HepG2 (cell line): Measurements from ENCODE around the gene OTUD7B. TPM values are rescaled to one million over a fixed set of nuclear protein-coding genes. Genes with fewer than 3 reads are reported as not detected.

ENCODE experiments used
- ATAC-seq: fragments of 200-7000 bp; cut with Tn5 transposase; 3 replicates; pipeline ENCODE4 v1.9.1; 2020; ENCODE audit warnings: mild to moderate bottlenecking, moderate library complexity
- BruUV-seq: library from RNA; stranded (reverse); fragments of 400-500 nt; replicated peaks from 2 replicates; lab custom pipeline; 2021; lab: Mats Ljungman, UMichigan
- CTCF ChIA-PET: fragments of 300-600 bp; formaldehyde crosslinking; extraction: SDS; loops from one replicate; lab custom pipeline; 2021; ENCODE audit warnings: low total read pairs, inconsistent platforms, low intra/inter-chr PET ratio; lab: Yijun Ruan, JAX
- POLR2A ChIA-PET: fragments of 350-600 bp; sonication (Branson Sonifier 250); formaldehyde crosslinking; loops from one replicate; lab custom pipeline; 2020; ENCODE audit warnings: antibody characterized with exemption, inconsistent platforms; lab: Yijun Ruan, JAX
- DNase-seq: peaks from one replicate; pipeline ENCODE4 v3.0.0-alpha.2; 2015; ENCODE audit warnings: low spot score
- FAIRE-seq: peaks from 3 replicates; lab custom pipeline; 2011; peaks lifted over from hg19 to GRCh38; lab: Jason Lieb, UNC
- H2AFZ ChIP-seq: one replicate; pipeline ENCODE4 v1.6.1; 2011; ENCODE audit warnings: low read length, inconsistent platforms
- H3K27ac ChIP-seq: fragments of 300-600 bp; 3 replicates; pipeline ENCODE4 v1.8.0; 2011; ENCODE audit warnings: mixed run types, mild to moderate bottlenecking, mixed read lengths, low read length, inconsistent platforms; ENCODE audit not compliant: insufficient read depth; ENCODE audit errors: extremely low read length
- H3K27me3 ChIP-seq, 2 experiments: fragments of 200-600 bp in 1 of 2; 2 replicates in 1 of 2; 3 replicates in 1 of 2; pipeline versions ENCODE4 v1.6.0 to v1.8.0; 2011; ENCODE audit warnings: low read length in 2 of 2, mild to moderate bottlenecking in 2 of 2, moderate library complexity in 2 of 2, inconsistent platforms in 1 of 2; ENCODE audit not compliant: insufficient read depth in 2 of 2, control insufficient read depth in 1 of 2
- H3K36me3 ChIP-seq, 2 experiments: fragments of 200-600 bp in 1 of 2; replicated peaks in 1 of 2; 2 replicates in 1 of 2; 3 replicates in 1 of 2; pipeline versions ENCODE4 v1.5.1 to v1.8.0; 2011; ENCODE audit warnings: low read length in 2 of 2, inconsistent platforms in 1 of 2; ENCODE audit not compliant: insufficient read depth in 2 of 2, control insufficient read depth in 1 of 2
- H3K4me1 ChIP-seq: 2 replicates; pipeline ENCODE4 v1.5.1; 2012; ENCODE audit warnings: low read length, inconsistent platforms; ENCODE audit not compliant: insufficient read depth
- H3K4me2 ChIP-seq: 2 replicates; pipeline ENCODE4 v1.6.0; 2011; ENCODE audit warnings: low read depth, low read length, inconsistent platforms
- H3K4me3 ChIP-seq, 3 experiments: fragments of 200-600 bp in 1 of 3; sonication (generic), shearing (Covaris generic) in 1 of 3; replicated peaks in 1 of 3; 2 replicates each; pipeline ENCODE4 v1.5.1; 2011 to 2016; ENCODE audit warnings: low read length in 3 of 3, inconsistent platforms in 2 of 3, low read depth in 2 of 3, mild to moderate bottlenecking in 2 of 3, control low read depth in 1 of 3, mixed read lengths in 1 of 3; ENCODE audit not compliant: insufficient read depth in 1 of 3
- H3K79me2 ChIP-seq: one replicate; pipeline ENCODE4 v1.6.1; 2011; ENCODE audit warnings: low read length, inconsistent platforms; ENCODE audit not compliant: insufficient read depth
- H3K9ac ChIP-seq: 2 replicates; pipeline ENCODE4 v1.6.0; 2011; ENCODE audit warnings: mild to moderate bottlenecking, low read depth, low read length, inconsistent platforms; ENCODE audit not compliant: insufficient read depth
- H3K9me3 ChIP-seq: 2 replicates; pipeline ENCODE4 v1.5.1; 2012; ENCODE audit warnings: mild to moderate bottlenecking, low read length
- H4K20me1 ChIP-seq: 2 replicates; pipeline ENCODE4 v1.6.0; 2011; ENCODE audit warnings: inconsistent platforms, mild to moderate bottlenecking, low read length, moderate library complexity; ENCODE audit not compliant: insufficient read depth
- CAMTA2 ChIP-seq: sonication (generic); formaldehyde crosslinking; IDR thresholded peaks from 2 replicates; pipeline ENCODE4 v1.4.0; 2020; ENCODE audit warnings: mild to moderate bottlenecking, missing genetic modification reagents, borderline replicate concordance
- CCAR2 ChIP-seq: fragments of 200-400 bp; formaldehyde crosslinking; optimal IDR thresholded peaks from 2 replicates; pipeline ENCODE3; 2018; ENCODE audit warnings: low read depth, mild to moderate bottlenecking, low read length, moderate library complexity
- IKZF4 ChIP-seq: sonication (generic); formaldehyde crosslinking; IDR thresholded peaks from 2 replicates; pipeline ENCODE4 v1.5.1; 2020; ENCODE audit warnings: borderline replicate concordance, mild to moderate bottlenecking, low read depth, missing genetic modification reagents; ENCODE audit errors: not compliant biosample characterization
- KAT8 ChIP-seq: IDR thresholded peaks from 2 replicates; pipeline ENCODE4 v1.6.1; 2016; ENCODE audit warnings: missing genetic modification reagents, missing compliant biosample characterization
- KDM5A ChIP-seq: fragments of 200-600 bp; sonication (generic); IDR thresholded peaks from 2 replicates; pipeline ENCODE4 v1.7.0; 2018; ENCODE audit warnings: antibody characterized with exemption, mild to moderate bottlenecking, low read length, borderline replicate concordance
- KDM6A ChIP-seq: IDR thresholded peaks from 2 replicates; pipeline ENCODE4 v1.6.1; 2016; ENCODE audit warnings: low read depth
- KLF6 ChIP-seq: IDR thresholded peaks from 2 replicates; pipeline ENCODE4 v1.8.0; 2016; ENCODE audit warnings: missing biosample characterization, missing genetic modification reagents
- MXD4 ChIP-seq: IDR thresholded peaks from 2 replicates; pipeline ENCODE4 v1.6.1; 2016; ENCODE audit warnings: mild to moderate bottlenecking, missing biosample characterization, missing genetic modification reagents
- RAD21 ChIP-seq: fragments of 450-650 bp; formaldehyde crosslinking; IDR thresholded peaks from 2 replicates; pipeline ENCODE4 v1.5.0; 2020; ENCODE audit warnings: mild to moderate bottlenecking
- SKI ChIP-seq: fragments of 450-650 bp; IDR thresholded peaks from one replicate; pipeline ENCODE4 v1.6.1; 2018; ENCODE audit warnings: mild to moderate bottlenecking; ENCODE audit not compliant: partially characterized antibody
- SP4 ChIP-seq: sonication (generic); formaldehyde crosslinking; IDR thresholded peaks from 2 replicates; pipeline ENCODE4 v1.8.1; 2023; ENCODE audit warnings: mild to moderate bottlenecking, missing genetic modification reagents
- STAG1 ChIP-seq: sonication (generic); formaldehyde crosslinking; IDR thresholded peaks from 2 replicates; pipeline ENCODE4 v1.4.0; 2020; ENCODE audit warnings: missing genetic modification reagents
- ZNF124 ChIP-seq: sonication (generic); formaldehyde crosslinking; IDR thresholded peaks from 2 replicates; pipeline ENCODE4 v1.4.0; 2020; ENCODE audit warnings: missing genetic modification reagents
- ZNF678 ChIP-seq: sonication (generic); formaldehyde crosslinking; IDR thresholded peaks from 2 replicates; pipeline ENCODE4 v1.4.0; 2020; ENCODE audit warnings: mild to moderate bottlenecking, missing genetic modification reagents
- WGBS: methylation state at CpG from one replicate; pipeline ENCODE4 v1.1.6; 2017; ENCODE audit warnings: low lambda C conversion rate; 5-methylcytosine and 5-hydroxymethylcytosine counted together
- in situ Hi-C: cut with HindIII; loops from 2 replicates; pipeline ENCODE4 v1.10.0; 2017; ENCODE audit warnings: low pct_unique_long_range_greater_than_20kb; ENCODE audit not compliant: extremely low pct_ligation_motif_present
- intact Hi-C: fragments of 100-400 bp; cut with micrococcal nuclease; formaldehyde crosslinking; loops from one replicate; pipeline ENCODE4 v1.10.0; 2022; ENCODE audit not compliant: unreplicated experiment
- polyA plus RNA-seq, 8 experiments: library from polyadenylated mRNA; depleted of rRNA in 3 of 8; stranded (reverse) in 7 of 8; unstranded in 1 of 8; fragments of >200 nt; fragmentation: Illumina TruSeq in 4 of 8; extraction: Trizol in 4 of 8; gene quantifications; 2 replicates each; pipeline versions ENCODE4 v1.2.1 to v1.2.3, GENCODE V29; 2011 to 2016; ENCODE audit warnings: low read depth in 4 of 8, missing spikeins in 1 of 8, mixed read lengths in 1 of 8; ENCODE audit not compliant: insufficient read depth in 1 of 8
- total RNA-seq, 5 experiments: library from RNA; depleted of rRNA; stranded (reverse); fragments of >200 nt; fragmentation: Illumina TruSeq; extraction: Trizol; gene quantifications; 2 replicates each; pipeline ENCODE4 v1.2.3, GENCODE V29; 2016; ENCODE audit warnings: low read depth in 1 of 5
- TF ChIP-seq, protein P1 (sequence below): sonication (generic); formaldehyde crosslinking; IDR thresholded peaks from 2 replicates; pipeline ENCODE4 v1.4.0; 2020; ENCODE audit warnings: missing genetic modification reagents
- TF ChIP-seq, protein P2 (sequence below): sonication (generic); formaldehyde crosslinking; IDR thresholded peaks from 2 replicates; pipeline ENCODE4 v1.4.0; 2020; ENCODE audit warnings: missing genetic modification reagents
- TF ChIP-seq, protein P3 (sequence below): IDR thresholded peaks from 2 replicates; pipeline ENCODE4 v1.4.0; 2020; ENCODE audit warnings: mild to moderate bottlenecking, missing genetic modification reagents

The OTUD7B gene
- total and polyA plus RNA-seq, 2 of the 13 experiments (the other 11 are each of a cell fraction or from before 2014, with no cell fraction given), result 5.1 to 11.2 TPM

DNA sequence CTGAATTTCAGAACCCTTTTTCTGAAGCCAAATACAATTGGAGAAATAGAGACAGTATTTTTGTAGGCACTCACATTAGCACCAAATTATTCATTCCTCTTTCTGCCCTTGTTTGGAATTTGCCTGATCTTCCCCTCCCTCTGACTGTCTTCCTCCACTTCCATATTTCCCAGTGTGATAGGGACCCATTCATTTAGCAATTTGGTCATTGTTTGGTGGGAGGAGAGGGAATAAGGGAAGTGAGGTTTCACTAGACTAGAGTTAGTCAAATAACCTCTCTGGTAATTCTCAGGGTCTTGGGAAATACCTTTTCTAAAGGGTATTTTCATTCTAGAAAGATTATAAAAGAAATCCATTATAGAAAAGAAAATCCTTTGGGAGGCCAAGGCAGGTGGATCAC lies 42.9 kb downstream of the OTUD7B start (continued):
- TF ChIP-seq ZNF678, result no peak
- TF ChIP-seq STAG1 (CRISPR knock-in tag), result no peak
- TF ChIP-seq KDM5A, result no peak
- no peak for TF ChIP-seq KAT8 (CRISPR knock-in tag)

DNA sequence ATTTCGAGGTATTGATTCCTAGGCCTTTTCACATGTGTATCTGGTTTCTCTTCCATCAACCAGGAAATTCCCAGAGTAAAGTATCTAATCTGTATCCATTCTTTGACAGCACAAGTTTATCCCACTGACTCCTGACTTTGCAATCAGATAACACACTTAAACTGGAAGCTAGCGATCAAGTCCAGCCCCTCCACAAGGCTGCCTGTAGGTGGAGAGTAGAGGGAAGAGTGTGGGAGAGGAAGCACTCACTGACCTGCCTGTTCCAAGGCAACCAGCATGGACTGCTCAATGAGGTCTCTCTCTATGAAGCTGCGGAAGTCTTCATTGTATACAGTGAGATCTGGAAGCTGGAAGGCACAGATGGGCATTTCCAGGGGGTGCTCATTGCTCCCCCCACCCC lies 43.5 kb downstream of the OTUD7B start:
- peaks cover 19 to 61% of the 10 kb centered on the region in 2 experiments for H3K36me3 ChIP-seq
- H3K4me2 ChIP-seq, result no peak overlapping the region
- H3K4me3 ChIP-seq, result no peak overlapping the region
- CTCF ChIA-PET, result no interaction called here
- DNase-seq (no peak), ATAC-seq (peak; percentile 39; the same call in 1 of the 3 replicates), FAIRE-seq (no peak)
- no peak overlapping the region for H3K27ac ChIP-seq
- peaks cover 11% of the 10 kb centered on the region for H3K4me1 ChIP-seq
- POLR2A ChIA-PET, result no interaction called here
- H3K79me2 ChIP-seq, result no peaks in the 10 kb centered on the region
- H4K20me1 ChIP-seq, result no peaks in the 10 kb centered on the region
- H3K27me3 ChIP-seq, result no peaks in the 10 kb centered on the region
- WGBS, result 94% methylated on average over 3 of the region's 3 CpGs
- H3K9ac ChIP-seq, result no peak overlapping the region
- intact Hi-C loops (loop anchor here (10.0 kb wide), 1 partner anchor 198 kb away; no protein-coding TSS in a partner anchor), in situ Hi-C loops (loop anchor here (10.0 kb wide), 1 partner anchor 228 kb away; no protein-coding TSS in a partner anchor)
- H2AFZ ChIP-seq, result no peak overlapping the region
- no TSS peak for BruUV-seq
- no peaks in the 10 kb centered on the region for H3K9me3 ChIP-seq
- TF ChIP-seq CCAR2 (no peak), MXD4 (CRISPR knock-in tag) (no peak), SKI (no peak), SP4 (CRISPR knock-in tag) (no peak), RAD21 (CRISPR knock-in tag) (no peak), IKZF4 (no peak), ZNF124 (CRISPR knock-in tag) (no peak), KDM6A (CRISPR knock-in tag) (no peak), CAMTA2 (no peak), KLF6 (CRISPR knock-in tag) (no peak)
- TF ChIP-seq, protein P1, sequence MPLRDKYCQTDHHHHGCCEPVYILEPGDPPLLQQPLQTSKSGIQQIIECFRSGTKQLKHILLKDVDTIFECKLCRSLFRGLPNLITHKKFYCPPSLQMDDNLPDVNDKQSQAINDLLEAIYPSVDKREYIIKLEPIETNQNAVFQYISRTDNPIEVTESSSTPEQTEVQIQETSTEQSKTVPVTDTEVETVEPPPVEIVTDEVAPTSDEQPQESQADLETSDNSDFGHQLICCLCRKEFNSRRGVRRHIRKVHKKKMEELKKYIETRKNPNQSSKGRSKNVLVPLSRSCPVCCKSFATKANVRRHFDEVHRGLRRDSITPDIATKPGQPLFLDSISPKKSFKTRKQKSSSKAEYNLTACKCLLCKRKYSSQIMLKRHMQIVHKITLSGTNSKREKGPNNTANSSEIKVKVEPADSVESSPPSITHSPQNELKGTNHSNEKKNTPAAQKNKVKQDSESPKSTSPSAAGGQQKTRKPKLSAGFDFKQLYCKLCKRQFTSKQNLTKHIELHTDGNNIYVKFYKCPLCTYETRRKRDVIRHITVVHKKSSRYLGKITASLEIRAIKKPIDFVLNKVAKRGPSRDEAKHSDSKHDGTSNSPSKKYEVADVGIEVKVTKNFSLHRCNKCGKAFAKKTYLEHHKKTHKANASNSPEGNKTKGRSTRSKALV (CRISPR knock-in tag), result no peak
- TF ChIP-seq, protein P2, sequence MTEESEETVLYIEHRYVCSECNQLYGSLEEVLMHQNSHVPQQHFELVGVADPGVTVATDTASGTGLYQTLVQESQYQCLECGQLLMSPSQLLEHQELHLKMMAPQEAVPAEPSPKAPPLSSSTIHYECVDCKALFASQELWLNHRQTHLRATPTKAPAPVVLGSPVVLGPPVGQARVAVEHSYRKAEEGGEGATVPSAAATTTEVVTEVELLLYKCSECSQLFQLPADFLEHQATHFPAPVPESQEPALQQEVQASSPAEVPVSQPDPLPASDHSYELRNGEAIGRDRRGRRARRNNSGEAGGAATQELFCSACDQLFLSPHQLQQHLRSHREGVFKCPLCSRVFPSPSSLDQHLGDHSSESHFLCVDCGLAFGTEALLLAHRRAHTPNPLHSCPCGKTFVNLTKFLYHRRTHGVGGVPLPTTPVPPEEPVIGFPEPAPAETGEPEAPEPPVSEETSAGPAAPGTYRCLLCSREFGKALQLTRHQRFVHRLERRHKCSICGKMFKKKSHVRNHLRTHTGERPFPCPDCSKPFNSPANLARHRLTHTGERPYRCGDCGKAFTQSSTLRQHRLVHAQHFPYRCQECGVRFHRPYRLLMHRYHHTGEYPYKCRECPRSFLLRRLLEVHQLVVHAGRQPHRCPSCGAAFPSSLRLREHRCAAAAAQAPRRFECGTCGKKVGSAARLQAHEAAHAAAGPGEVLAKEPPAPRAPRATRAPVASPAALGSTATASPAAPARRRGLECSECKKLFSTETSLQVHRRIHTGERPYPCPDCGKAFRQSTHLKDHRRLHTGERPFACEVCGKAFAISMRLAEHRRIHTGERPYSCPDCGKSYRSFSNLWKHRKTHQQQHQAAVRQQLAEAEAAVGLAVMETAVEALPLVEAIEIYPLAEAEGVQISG (CRISPR knock-in tag), result no peak
- TF ChIP-seq, protein P3, sequence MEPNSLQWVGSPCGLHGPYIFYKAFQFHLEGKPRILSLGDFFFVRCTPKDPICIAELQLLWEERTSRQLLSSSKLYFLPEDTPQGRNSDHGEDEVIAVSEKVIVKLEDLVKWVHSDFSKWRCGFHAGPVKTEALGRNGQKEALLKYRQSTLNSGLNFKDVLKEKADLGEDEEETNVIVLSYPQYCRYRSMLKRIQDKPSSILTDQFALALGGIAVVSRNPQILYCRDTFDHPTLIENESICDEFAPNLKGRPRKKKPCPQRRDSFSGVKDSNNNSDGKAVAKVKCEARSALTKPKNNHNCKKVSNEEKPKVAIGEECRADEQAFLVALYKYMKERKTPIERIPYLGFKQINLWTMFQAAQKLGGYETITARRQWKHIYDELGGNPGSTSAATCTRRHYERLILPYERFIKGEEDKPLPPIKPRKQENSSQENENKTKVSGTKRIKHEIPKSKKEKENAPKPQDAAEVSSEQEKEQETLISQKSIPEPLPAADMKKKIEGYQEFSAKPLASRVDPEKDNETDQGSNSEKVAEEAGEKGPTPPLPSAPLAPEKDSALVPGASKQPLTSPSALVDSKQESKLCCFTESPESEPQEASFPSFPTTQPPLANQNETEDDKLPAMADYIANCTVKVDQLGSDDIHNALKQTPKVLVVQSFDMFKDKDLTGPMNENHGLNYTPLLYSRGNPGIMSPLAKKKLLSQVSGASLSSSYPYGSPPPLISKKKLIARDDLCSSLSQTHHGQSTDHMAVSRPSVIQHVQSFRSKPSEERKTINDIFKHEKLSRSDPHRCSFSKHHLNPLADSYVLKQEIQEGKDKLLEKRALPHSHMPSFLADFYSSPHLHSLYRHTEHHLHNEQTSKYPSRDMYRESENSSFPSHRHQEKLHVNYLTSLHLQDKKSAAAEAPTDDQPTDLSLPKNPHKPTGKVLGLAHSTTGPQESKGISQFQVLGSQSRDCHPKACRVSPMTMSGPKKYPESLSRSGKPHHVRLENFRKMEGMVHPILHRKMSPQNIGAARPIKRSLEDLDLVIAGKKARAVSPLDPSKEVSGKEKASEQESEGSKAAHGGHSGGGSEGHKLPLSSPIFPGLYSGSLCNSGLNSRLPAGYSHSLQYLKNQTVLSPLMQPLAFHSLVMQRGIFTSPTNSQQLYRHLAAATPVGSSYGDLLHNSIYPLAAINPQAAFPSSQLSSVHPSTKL (CRISPR knock-in tag), result no peak
